ENCODE results near the gene TCF7L1. TPM values are rescaled to one million over a fixed set of nuclear protein-coding genes. Genes with fewer than 3 reads are reported as not detected.

TCF7L1 gene
- total RNA-seq, 4 donors from 2014 or later: 0.26 to 37.1 (median 5.4) TPM

GRCh38 chr2:85162746-85163301 lies 29.6 kb downstream of the TCF7L1 start:
- TF ChIP-seq, protein P1, sequence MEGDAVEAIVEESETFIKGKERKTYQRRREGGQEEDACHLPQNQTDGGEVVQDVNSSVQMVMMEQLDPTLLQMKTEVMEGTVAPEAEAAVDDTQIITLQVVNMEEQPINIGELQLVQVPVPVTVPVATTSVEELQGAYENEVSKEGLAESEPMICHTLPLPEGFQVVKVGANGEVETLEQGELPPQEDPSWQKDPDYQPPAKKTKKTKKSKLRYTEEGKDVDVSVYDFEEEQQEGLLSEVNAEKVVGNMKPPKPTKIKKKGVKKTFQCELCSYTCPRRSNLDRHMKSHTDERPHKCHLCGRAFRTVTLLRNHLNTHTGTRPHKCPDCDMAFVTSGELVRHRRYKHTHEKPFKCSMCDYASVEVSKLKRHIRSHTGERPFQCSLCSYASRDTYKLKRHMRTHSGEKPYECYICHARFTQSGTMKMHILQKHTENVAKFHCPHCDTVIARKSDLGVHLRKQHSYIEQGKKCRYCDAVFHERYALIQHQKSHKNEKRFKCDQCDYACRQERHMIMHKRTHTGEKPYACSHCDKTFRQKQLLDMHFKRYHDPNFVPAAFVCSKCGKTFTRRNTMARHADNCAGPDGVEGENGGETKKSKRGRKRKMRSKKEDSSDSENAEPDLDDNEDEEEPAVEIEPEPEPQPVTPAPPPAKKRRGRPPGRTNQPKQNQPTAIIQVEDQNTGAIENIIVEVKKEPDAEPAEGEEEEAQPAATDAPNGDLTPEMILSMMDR (IDR thresholded peaks at IDR 0.05): no peak
- TF ChIP-seq POLR2A (IDR thresholded peaks at IDR 0.05): no peak

GRCh38 chr2:85163675-85164074 lies 30.5 kb downstream of the TCF7L1 start:
- no peaks in the 10 kb centered on the region for H3K36me3 ChIP-seq
- no peaks in the 10 kb centered on the region for H3K9me3 ChIP-seq
- H3K27me3 ChIP-seq: no peaks in the 10 kb centered on the region
- intact Hi-C loops (cut with DNase I; ENCODE audit: low total_unique reads): no loop called here
- no peak overlapping the region for H3K27ac ChIP-seq
- no peak overlapping the region for H3K4me3 ChIP-seq
- peaks cover 0 to 11% of the 10 kb centered on the region in 2 donors for H3K4me1 ChIP-seq
- TF ChIP-seq, protein P1 (IDR thresholded peaks at IDR 0.05): no peak
- no peak for TF ChIP-seq POLR2A (IDR thresholded peaks at IDR 0.05)
- no peak for DNase-seq

More at GRCh38 chr2:85162746-85163301, 29.6 kb downstream of the TCF7L1 start:
- intact Hi-C loops (cut with DNase I; ENCODE audit: low total_unique reads): no loop called here
- Histone ChIP-seq H3K36me3 (no peaks in the 10 kb centered on the region), H3K4me3 (no peak overlapping the region), H3K9me3 (no peaks in the 10 kb centered on the region), H3K27me3 (no peaks in the 10 kb centered on the region), H3K4me1 (peaks cover 0 to 11% of the 10 kb centered on the region in 2 donors), H3K27ac (no peak overlapping the region)
- DNase-seq: no peak

DNA sequence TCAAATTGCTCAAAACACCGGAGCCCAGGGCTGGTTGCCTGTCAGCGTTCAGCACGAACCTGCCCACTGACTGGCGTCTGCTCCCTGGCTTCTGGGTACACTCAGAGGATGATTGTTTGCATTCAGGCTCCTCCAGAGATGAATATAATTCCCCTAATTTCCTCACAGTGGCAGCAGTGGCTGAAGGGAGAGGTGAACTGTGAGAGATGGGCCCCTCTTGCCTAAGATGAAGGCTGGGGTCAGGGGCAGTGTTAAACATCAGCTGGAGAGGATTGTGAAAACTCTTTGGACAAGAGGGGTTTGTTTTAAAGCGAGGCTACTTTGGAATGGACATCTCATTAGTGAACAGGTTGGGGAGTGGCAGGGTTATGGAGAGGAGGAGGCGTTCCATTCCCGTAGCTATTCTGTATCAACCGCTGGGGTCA lies 31.0 kb downstream of the TCF7L1 start:
- intact Hi-C loops (cut with DNase I; ENCODE audit: low total_unique reads): no loop called here
- Histone ChIP-seq H3K27ac (no peak overlapping the region), H3K4me1 (peaks cover 0 to 11% of the 10 kb centered on the region in 2 donors), H3K9me3 (no peaks in the 10 kb centered on the region), H3K27me3 (no peaks in the 10 kb centered on the region), H3K4me3 (no peak overlapping the region), H3K36me3 (no peaks in the 10 kb centered on the region)
- TF ChIP-seq, protein P1 (IDR thresholded peaks at IDR 0.05): no peak
- TF ChIP-seq POLR2A (IDR thresholded peaks at IDR 0.05): no peak
- DNase-seq: no peak

- H3K9me3 ChIP-seq: no peaks in the 10 kb centered on the region
- TF ChIP-seq POLR2A (IDR thresholded peaks at IDR 0.05): no peak
- TF ChIP-seq, protein P1 (IDR thresholded peaks at IDR 0.05): no peak
- peaks cover 0 to 11% of the 10 kb centered on the region in 2 donors for H3K4me1 ChIP-seq
These were observed 32.0 kb downstream of the TCF7L1 start for GRCh38 chr2:85165088-85165690.

GRCh38 chr2:85166021-85166420 lies 32.8 kb downstream of the TCF7L1 start:
- no peak overlapping the region for H3K27ac ChIP-seq
- H3K27me3 ChIP-seq: no peaks in the 10 kb centered on the region
- no peaks in the 10 kb centered on the region for H3K9me3 ChIP-seq
- intact Hi-C loops (cut with DNase I; ENCODE audit: low total_unique reads): no loop called here
- H3K4me3 ChIP-seq: no peak overlapping the region
- DNase-seq: no peak
- H3K36me3 ChIP-seq: no peaks in the 10 kb centered on the region
- no peak for TF ChIP-seq POLR2A (IDR thresholded peaks at IDR 0.05)
- TF ChIP-seq, protein P1 (IDR thresholded peaks at IDR 0.05): no peak
- H3K4me1 ChIP-seq: peaks cover 0 to 11% of the 10 kb centered on the region in 2 donors

More at GRCh38 chr2:85165088-85165690, 32.0 kb downstream of the TCF7L1 start:
- no peaks in the 10 kb centered on the region for H3K27me3 ChIP-seq
- intact Hi-C loops (cut with DNase I; ENCODE audit: low total_unique reads): no loop called here
- no peak overlapping the region for H3K4me3 ChIP-seq
- no peak for DNase-seq
- no peak overlapping the region for H3K27ac ChIP-seq
- H3K36me3 ChIP-seq: no peaks in the 10 kb centered on the region

All from uterus (tissue), 4 donors.